Neural progenitor cell (in vitro differentiated cells): Measurements from ENCODE around the gene NEDD1.

Experiments
- CTCF ChIP-seq: fragments of 200-600 bp; sonication (generic); IDR thresholded peaks from 2 replicates; pipeline ENCODE4 v1.5.1; 2017; ENCODE audit warnings: antibody characterized with exemption, mild to moderate bottlenecking
- EZH2phosphoT487 ChIP-seq: fragments of 200-600 bp; sonication (generic); IDR thresholded peaks from 2 replicates; pipeline ENCODE4 v1.6.1; 2017; ENCODE audit warnings: antibody characterized with exemption

DNA sequence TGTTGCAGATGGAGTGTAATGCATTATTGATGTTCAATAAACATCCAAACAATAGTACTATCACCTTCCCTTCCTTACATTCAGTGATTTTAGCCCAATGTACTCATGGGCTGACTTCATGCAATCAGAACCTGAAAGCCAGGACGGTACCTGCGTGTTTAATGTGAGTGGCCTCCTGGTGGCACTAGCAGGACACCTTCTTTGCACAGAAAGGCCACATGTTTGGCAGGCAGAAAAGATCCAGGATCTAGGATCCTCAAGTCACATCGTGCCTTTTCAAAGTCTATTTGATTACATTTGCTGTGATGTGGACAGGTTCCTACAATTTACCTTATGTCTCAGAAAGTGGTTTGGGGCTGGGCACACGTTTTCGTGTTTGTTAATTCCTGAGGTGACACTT is 82.9 kb downstream of the NEDD1 start:
- TF ChIP-seq CTCF (peak; percentile 80), EZH2phosphoT487 (no peak)
